Measurements from ENCODE around the gene UNC93B1.
"Not testable (repeated sequence)": the region's sequence is repeated elsewhere in the genome, so short reads cannot be mapped to it uniquely, and the experiment has no call there.

The UNC93B1 gene

GRCh38 chr11:68008381-68009337 lies 4.8 kb upstream of the UNC93B1 start:
- DNase-seq = no peak

GRCh38 chr11:68007498-68008380 lies 3.8 kb upstream of the UNC93B1 start:
- no peak for DNase-seq

GRCh38 chr11:68006606-68007166 lies 2.8 kb upstream of the UNC93B1 start:
- DNase-seq = no peak

- no peak for DNase-seq
These were observed 846 bp upstream of the UNC93B1 start for GRCh38 chr11:68004551-68005335.

- no peak for DNase-seq
These were observed 705 bp downstream of the UNC93B1 start for GRCh38 chr11:68002938-68003845.

GRCh38 chr11:68002575-68002937 lies 1.3 kb downstream of the UNC93B1 start:
- no peak for DNase-seq

GRCh38 chr11:67999704-68000103 lies 4.2 kb downstream of the UNC93B1 start:
- DNase-seq = no peak

- no peak for DNase-seq
These were observed 4.7 kb downstream of the UNC93B1 start for GRCh38 chr11:67999201-67999629.

GRCh38 chr11:67998150-67999045 lies 5.5 kb downstream of the UNC93B1 start:
- no peak for DNase-seq

GRCh38 chr11:67997475-67997921 lies 6.4 kb downstream of the UNC93B1 start:
- DNase-seq = no peak

GRCh38 chr11:67996622-67997474 lies 7.0 kb downstream of the UNC93B1 start:
- no peak for DNase-seq

GRCh38 chr11:67996051-67996450 lies 7.8 kb downstream of the UNC93B1 start:
- no peak for DNase-seq

- DNase-seq = not testable (repeated sequence)
These were observed 8.3 kb downstream of the UNC93B1 start for GRCh38 chr11:67995579-67995978.

- not testable (repeated sequence) for DNase-seq
These were observed 8.8 kb downstream of the UNC93B1 start for GRCh38 chr11:67995129-67995528.

- DNase-seq = not testable (repeated sequence)
These were observed 9.5 kb downstream of the UNC93B1 start for GRCh38 chr11:67994387-67994786.

GRCh38 chr11:67993821-67994220 lies 10.1 kb downstream of the UNC93B1 start:
- not testable (repeated sequence) for DNase-seq

GRCh38 chr11:67991347-67992121 lies 12.4 kb downstream of the UNC93B1 start:
- not testable (repeated sequence) for DNase-seq
